Islet precursor cell (in vitro differentiated cells): ENCODE measurements around the gene TSHZ1.

ENCODE experiments used
- DNase-seq: peaks from one replicate; pipeline ENCODE4 v3.0.0-alpha.2; 2018

Gene TSHZ1

GRCh38 chr18:75276818-75277609 is 66.4 kb downstream of the TSHZ1 start:
- DNase-seq = no peak

- no peak for DNase-seq
These were observed 67.0 kb downstream of the TSHZ1 start for GRCh38 chr18:75277610-75277928.

DNA sequence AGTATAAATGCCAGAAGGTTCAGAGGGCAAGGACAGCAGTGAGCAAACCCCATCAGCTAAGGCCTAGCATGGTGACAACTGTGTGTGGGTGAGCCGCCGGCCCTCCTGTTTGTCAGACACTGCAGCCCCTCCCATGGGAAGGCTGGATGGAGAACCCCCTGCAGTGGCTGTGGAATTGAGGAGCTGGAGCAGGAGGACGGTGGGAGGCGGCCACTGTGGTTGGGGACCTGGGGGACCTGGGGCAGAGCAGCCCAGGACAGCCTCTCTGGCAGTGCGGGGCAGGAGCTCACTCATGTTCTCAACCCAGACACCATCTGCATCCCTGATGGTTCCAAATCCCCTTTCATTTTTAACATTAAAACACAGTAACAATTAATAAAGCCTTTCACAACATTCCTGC is 68.8 kb downstream of the TSHZ1 start:
- DNase-seq = no peak

DNA sequence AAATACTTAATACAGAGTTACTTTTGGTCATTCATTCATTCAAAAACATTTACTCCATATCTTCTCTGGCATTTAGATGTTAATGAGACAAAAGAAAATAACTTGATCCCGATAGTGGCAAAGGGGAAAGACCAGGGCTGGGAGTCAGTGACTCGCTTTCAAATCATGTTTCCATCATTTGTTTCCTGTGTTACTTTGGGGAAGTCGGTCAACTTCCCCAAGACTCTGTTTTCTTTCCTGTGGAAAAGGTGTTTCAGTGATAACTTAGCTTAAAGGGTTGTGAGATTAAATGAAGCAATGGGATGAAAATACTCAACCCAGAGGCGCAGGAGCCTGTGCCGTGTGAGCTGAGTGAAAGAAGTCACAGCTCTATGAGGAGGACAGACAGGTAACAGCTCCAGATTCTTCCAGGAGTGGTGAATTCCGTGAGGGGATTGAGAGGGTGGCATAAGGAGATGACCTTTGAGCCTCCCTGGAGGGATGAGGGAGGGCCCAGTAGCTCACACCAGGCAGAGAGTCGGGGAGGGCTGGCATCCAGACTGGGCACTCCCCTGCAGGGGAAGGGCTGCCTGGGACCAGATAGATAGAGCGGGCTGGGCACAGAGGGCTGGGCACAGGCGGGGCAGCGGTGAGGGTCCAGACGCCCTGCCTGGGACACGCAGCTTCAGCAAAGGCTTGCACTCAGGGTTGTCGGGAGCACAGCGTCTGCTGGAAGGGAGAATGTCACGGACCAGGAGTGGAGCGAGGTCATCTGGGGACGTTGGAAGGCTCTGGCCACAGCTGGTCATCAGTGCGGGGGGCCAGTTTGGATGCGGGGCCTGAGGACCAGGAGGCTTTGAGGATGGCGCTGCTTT is 70.1 kb downstream of the TSHZ1 start:
- DNase-seq = no peak

GRCh38 chr18:75282746-75283145 is 72.1 kb downstream of the TSHZ1 start:
- DNase-seq = no peak

GRCh38 chr18:75283731-75284130 is 73.1 kb downstream of the TSHZ1 start:
- no peak for DNase-seq

GRCh38 chr18:75284566-75284965 is 74.0 kb downstream of the TSHZ1 start:
- no peak for DNase-seq

DNA sequence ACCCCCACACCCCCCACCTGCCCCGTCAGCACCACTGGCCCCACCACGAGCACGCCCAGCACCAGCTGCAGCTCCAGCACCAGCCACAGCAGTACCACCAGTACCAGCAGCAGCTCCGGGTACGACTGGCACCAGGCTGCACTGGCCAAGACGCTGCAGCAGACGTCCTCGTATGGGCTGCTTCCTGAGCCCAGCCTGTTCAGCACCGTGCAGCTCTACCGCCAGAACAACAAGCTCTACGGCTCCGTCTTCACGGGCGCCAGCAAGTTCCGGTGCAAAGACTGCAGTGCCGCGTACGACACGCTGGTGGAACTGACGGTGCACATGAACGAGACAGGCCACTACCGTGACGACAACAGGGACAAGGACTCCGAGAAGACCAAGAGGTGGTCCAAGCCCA is 75.3 kb downstream of the TSHZ1 start:
- DNase-seq = no peak

DNA sequence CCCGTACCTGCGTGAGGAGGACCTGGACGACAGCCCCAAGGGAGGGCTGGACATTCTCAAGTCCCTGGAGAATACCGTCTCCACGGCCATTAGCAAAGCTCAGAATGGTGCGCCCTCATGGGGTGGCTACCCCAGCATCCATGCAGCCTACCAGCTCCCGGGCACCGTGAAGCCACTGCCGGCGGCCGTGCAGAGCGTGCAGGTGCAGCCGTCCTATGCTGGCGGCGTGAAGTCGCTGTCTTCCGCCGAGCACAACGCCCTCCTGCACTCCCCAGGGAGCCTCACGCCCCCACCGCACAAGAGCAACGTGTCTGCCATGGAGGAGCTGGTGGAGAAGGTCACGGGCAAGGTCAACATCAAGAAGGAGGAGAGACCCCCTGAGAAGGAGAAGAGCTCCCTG is 76.4 kb downstream of the TSHZ1 start:
- no peak for DNase-seq

- no peak for DNase-seq
These were observed 77.1 kb downstream of the TSHZ1 start for GRCh38 chr18:75287700-75288099.

- DNase-seq = no peak
These were observed 79.2 kb downstream of the TSHZ1 start for GRCh38 chr18:75289761-75290160.

DNA sequence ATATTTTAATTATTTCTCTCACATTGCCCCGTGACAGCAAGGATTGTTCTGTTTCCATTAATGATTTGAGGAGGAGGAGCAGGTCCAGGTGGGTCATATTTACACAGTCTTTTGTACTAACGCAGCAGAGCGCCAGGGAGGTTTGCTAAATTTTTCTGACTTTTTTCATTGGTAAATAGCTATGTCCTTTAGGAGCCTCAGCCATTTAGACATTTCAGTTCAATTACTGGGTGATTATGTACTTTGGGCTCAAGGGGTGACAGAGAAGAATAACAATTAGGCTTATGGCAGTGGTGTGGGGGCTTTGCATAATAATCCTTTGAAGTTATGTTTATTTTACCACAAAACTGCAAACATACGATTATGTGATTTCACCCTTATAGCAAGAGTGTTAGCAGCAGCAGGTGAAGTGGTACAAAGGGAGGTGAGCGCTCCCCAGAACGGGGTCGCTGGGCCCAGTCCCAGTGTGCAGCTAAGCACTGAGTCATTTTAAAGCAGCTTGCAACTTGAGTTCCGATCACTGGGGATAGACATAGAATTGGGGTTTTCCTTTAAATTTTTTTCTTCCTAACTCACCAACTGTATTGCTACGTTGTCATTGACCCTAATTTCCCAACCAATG is 80.3 kb downstream of the TSHZ1 start:
- no peak for DNase-seq

GRCh38 chr18:75291460-75291859 is 80.9 kb downstream of the TSHZ1 start:
- DNase-seq = no peak

- DNase-seq = peak; percentile 69
These were observed 83.0 kb downstream of the TSHZ1 start for GRCh38 chr18:75293591-75293990.

DNA sequence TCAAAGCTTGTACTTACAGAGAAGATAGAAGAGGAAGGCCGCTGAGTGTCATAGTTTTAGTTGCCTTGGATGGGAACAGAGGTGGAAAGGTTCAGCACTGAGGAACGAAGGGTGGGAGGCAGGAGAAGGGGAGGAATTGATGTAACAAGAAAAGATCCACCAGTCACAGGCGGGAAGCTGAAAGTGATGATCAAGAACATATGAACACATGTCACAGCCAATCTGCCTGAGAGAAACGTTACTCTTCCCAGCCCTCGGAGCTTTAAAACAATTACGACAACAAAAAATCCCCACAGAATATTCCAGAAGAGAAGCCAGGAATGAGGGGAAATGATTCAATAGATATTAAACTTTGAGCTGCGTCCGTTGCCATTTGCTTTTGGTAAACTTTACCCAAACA is 87.1 kb downstream of the TSHZ1 start:
- no peak for DNase-seq

DNA sequence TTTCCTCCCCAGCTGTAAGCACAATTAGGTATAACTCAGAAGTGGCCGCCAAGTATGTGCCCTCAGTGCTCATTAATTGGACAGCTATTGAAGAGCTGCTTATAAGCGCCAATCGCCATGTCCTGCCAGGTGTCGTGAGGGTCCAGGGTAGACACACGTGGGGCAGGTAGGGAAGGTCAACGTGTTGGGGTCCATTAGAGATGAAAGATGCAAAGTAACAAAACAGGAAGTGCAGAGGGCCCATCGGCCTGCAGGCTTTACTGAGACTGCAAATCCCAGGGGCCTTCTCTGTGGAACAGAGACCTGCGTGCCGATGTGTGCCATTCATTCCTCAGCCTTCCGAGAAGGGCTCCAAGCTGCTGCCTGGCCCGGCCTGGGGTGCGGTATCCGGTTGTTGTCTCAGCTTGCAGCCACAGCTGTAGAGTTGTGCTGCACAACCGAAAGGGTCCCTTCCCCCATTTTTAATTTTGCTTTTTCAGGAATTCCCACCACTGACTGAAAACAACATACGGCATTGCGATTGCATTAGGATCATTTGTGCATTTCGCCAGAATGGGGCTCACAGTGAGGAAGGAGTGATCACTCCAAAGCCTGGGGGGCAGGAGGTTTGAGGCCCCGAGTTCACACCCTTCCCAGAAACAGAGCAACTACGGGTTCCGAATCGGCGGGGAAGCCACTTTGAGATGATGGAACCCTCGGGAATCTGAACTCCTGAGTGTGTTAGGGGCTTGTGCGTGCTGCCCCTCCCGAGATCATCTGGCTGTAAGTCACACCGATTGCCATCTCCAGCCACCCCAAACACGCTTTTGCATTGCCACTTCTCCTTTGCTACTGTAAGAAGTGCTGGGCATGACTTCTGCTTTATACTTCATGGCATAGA is 94.3 kb downstream of the TSHZ1 start:
- no peak for DNase-seq

GRCh38 chr18:75305984-75306383 is 95.4 kb downstream of the TSHZ1 start:
- no peak for DNase-seq

DNA sequence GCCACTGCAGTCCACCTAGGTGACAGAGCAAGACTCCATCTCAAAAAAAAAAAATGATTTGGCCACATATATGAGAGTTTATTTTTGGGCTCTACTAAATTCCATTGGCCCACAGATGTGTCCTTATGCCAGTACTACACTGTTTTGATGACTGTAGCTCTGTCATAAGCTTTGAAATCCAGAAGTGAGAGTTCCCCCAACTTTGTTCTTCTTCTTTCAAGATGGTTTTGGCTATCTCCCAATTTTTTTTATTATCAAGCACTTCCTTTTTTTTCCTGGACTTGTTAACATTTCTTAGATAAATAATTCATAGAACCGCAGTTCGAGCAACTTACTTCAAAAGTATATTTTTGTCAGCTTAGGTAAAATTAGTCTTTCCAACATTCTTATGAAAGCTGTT is 96.9 kb downstream of the TSHZ1 start:
- DNase-seq = no peak

DNA sequence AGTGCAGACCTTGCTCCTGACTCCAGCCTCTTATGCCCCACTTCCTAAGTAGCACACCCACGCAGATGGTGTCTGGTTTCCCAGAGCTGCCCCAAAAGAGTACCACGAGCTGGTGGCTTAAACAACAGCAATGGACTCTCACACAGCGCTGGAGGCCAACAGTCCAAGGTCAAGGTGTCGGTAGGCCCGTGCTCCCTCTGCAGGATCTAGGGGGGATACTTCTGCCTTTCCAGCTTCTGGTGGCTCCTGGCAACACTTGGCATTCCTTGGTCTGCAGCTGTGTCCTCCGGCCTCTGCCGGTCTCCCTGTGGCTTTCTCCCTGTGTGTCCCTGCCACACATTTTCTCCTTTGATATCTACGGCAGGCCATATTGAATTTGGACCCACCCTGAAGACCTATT is 99.0 kb downstream of the TSHZ1 start:
- DNase-seq = no peak

DNA sequence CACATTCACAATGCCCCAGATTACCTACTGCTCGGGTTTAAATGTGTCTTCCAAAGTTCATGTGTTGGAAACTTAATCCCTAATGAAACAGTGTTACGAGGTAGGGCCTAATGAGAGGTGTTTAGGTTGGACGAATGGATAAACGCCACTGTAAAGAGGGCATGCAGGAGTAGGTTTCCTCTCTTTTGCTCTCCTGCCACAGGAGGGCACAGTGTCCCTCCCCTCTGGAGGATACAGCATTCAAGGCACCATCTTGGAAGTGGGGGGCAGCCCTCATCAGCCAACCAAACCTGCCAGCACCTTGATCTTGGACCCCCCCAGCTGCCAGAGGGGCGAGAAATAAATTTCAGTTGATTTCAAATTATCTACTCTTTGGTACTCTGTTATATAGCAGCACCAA is 103.5 kb downstream of the TSHZ1 start:
- no peak for DNase-seq

- DNase-seq = no peak
These were observed 104.0 kb downstream of the TSHZ1 start for GRCh38 chr18:75314606-75315005.

DNA sequence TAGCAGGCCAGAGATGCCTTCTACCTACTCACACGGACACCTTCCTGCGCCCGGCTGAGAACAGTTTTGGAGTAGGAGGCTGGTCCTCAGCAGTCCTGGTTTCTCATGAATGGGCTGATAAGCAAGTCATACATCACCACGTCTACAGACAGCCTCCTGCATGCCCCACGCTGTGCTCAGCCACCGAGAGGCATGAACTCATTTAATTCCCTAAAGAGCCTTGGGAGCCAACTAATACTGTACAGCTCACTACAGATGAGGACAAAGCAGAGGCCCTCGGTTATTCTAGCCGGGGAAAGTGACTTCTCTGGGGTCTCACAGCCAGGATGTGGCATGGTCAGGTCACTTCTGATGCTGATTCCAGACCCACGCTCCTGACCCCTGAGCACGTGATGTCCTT is 105.6 kb downstream of the TSHZ1 start:
- DNase-seq = no peak

GRCh38 chr18:75316826-75317225 is 106.2 kb downstream of the TSHZ1 start:
- no peak for DNase-seq
